Endothelial cell (in vitro differentiated cells): ENCODE measurements around the gene CDK14. TPM values are rescaled to one million over a fixed set of nuclear protein-coding genes. Genes with fewer than 3 reads are reported as not detected.
A peak's percentile ranks its signal among the peaks of the same experiment; 100 is the strongest.

Source experiments
- DNase-seq: peaks from one replicate; pipeline ENCODE4 v3.0.0; 2021; ENCODE audit warnings: low spot score
- H3K27ac Mint-ChIP-seq: one replicate; pipeline ENCODE4 v1.8.0; 2021; ENCODE audit warnings: mixed read lengths, inconsistent platforms; ENCODE audit not compliant: unreplicated experiment
- H3K27me3 Mint-ChIP-seq: one replicate; pipeline ENCODE4 v1.8.0; 2021; ENCODE audit warnings: mild to moderate bottlenecking, moderate library complexity, mixed read lengths, inconsistent platforms; ENCODE audit not compliant: unreplicated experiment
- H3K36me3 Mint-ChIP-seq: one replicate; pipeline ENCODE4 v1.8.0; 2021; ENCODE audit warnings: mild to moderate bottlenecking, low read depth, mixed read lengths, inconsistent platforms; ENCODE audit not compliant: unreplicated experiment
- H3K4me1 Mint-ChIP-seq: one replicate; pipeline ENCODE4 v1.8.0; 2021; ENCODE audit warnings: mild to moderate bottlenecking, mixed read lengths, inconsistent platforms; ENCODE audit not compliant: unreplicated experiment
- H3K4me3 Mint-ChIP-seq: one replicate; pipeline ENCODE4 v1.8.0; 2021; ENCODE audit warnings: mild to moderate bottlenecking, mixed read lengths, inconsistent platforms; ENCODE audit not compliant: unreplicated experiment
- H3K9me3 Mint-ChIP-seq: one replicate; pipeline ENCODE4 v1.8.0; 2021; ENCODE audit warnings: mixed read lengths, inconsistent platforms; ENCODE audit not compliant: unreplicated experiment
- total RNA-seq: library from RNA; stranded (reverse); fragmentation: NEBNext Ultra II Directional; extraction: Animal tissue kit (Norgen Biotek cat#: 25700); gene quantifications from one replicate; pipeline ENCODE4 v1.2.1, GENCODE V29; 2021; ENCODE audit not compliant: unreplicated experiment
- TF ChIP-seq, protein P1 (sequence below): fragments of 200-600 bp; sonication (generic); IDR thresholded peaks from one replicate; pipeline ENCODE4 v1.5.0; 2021; ENCODE audit warnings: antibody characterized with exemption; ENCODE audit not compliant: unreplicated experiment

Gene CDK14
- total RNA-seq, 1 donor from 2014 or later: 30.2 TPM

GRCh38 chr7:90709501-90710465 is 113.7 kb downstream of the CDK14 start:
- peaks cover 29% of the 10 kb centered on the region for H3K4me1 Mint-ChIP-seq
- no peaks in the 10 kb centered on the region for H3K27me3 Mint-ChIP-seq
- H3K27ac Mint-ChIP-seq: no peak overlapping the region
- H3K9me3 Mint-ChIP-seq: no peaks in the 10 kb centered on the region
- no peak for DNase-seq
- no peaks in the 10 kb centered on the region for H3K36me3 Mint-ChIP-seq
- TF ChIP-seq, protein P1, sequence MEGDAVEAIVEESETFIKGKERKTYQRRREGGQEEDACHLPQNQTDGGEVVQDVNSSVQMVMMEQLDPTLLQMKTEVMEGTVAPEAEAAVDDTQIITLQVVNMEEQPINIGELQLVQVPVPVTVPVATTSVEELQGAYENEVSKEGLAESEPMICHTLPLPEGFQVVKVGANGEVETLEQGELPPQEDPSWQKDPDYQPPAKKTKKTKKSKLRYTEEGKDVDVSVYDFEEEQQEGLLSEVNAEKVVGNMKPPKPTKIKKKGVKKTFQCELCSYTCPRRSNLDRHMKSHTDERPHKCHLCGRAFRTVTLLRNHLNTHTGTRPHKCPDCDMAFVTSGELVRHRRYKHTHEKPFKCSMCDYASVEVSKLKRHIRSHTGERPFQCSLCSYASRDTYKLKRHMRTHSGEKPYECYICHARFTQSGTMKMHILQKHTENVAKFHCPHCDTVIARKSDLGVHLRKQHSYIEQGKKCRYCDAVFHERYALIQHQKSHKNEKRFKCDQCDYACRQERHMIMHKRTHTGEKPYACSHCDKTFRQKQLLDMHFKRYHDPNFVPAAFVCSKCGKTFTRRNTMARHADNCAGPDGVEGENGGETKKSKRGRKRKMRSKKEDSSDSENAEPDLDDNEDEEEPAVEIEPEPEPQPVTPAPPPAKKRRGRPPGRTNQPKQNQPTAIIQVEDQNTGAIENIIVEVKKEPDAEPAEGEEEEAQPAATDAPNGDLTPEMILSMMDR: no peak
- no peak overlapping the region for H3K4me3 Mint-ChIP-seq

DNA sequence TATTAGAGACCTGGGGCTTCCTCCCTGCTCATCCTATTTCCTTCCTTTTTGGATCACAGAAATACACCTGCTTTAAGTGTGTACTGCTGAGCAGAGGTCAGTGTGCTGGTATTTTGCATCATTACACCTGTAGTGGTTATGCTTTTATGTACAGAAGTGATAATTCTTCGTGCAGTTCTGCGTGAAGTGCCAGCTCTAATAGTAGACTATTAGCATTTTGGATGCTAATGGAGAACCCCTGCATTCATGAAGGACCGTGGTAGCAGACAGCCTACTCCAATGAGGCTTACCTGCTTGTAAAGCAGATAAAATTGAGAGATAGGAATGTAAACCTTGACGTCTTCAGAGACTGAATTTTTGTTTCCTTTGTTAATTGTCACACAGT is 114.3 kb downstream of the CDK14 start:
- TF ChIP-seq, protein P1: no peak
- DNase-seq: no peak
- H3K27ac Mint-ChIP-seq: no peak overlapping the region
- no peaks in the 10 kb centered on the region for H3K36me3 Mint-ChIP-seq
- H3K27me3 Mint-ChIP-seq: no peaks in the 10 kb centered on the region
- H3K9me3 Mint-ChIP-seq: no peaks in the 10 kb centered on the region
- peaks cover 29% of the 10 kb centered on the region for H3K4me1 Mint-ChIP-seq
- no peak overlapping the region for H3K4me3 Mint-ChIP-seq

DNA sequence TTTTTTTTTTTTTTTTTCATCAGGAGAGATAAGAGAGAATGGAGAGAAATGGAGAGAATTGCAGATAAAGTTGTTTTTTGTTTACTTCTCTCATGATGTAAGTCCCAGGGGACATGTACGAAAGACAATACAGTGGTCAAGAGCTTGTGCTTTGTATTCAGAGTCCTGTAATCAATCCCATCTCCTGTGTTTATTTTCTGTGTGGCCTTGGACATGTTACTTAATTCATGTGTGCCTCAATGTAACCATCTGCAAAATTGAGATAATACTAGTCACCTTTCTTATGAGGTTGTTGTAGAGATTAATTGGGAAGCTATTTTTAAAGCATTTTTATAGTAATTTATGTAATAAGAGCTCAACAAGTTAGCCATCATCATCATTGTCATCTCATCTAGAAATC is 117.5 kb downstream of the CDK14 start:
- Mint-ChIP-seq H3K27ac (peak overlapping the region; percentile 63), H3K27me3 (no peaks in the 10 kb centered on the region), H3K4me1 (peaks cover 24% of the 10 kb centered on the region), H3K36me3 (no peaks in the 10 kb centered on the region), H3K4me3 (no peak overlapping the region), H3K9me3 (no peaks in the 10 kb centered on the region)
- TF ChIP-seq, protein P1: no peak
- DNase-seq: no peak

DNA sequence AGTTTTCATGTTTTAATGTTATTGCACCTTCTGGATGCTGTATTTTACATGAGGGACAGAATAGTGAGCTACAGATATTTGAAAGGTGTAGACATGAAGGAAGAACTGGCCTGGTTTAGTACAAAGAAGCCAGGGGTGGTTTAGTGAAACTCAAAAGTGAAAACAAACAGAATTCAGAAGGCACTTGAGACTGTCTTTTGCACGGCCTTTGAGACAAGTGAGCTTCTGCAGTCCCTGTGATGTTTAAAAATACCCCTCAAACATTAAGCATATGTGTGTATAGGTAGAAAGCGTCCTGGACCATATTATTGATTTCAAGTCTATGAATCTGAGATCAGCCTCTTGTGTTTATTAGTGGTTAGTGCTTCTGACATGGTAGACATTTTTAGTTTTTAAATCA is 118.9 kb downstream of the CDK14 start:
- Mint-ChIP-seq H3K4me3 (no peak overlapping the region), H3K27ac (no peak overlapping the region), H3K36me3 (no peaks in the 10 kb centered on the region), H3K4me1 (peaks cover 20% of the 10 kb centered on the region), H3K9me3 (no peaks in the 10 kb centered on the region), H3K27me3 (no peaks in the 10 kb centered on the region)
- TF ChIP-seq, protein P1: no peak
- DNase-seq: no peak
